K562 (cell line): ENCODE results near the gene BRPF1. TPM values are rescaled to one million over a fixed set of nuclear protein-coding genes. Genes with fewer than 3 reads are reported as not detected.
A peak's percentile ranks its signal among the peaks of the same experiment; 100 is the strongest.

ENCODE experiments used
- CBFB ChIP-seq: sonication (generic); formaldehyde crosslinking; IDR thresholded peaks from 2 replicates; pipeline ENCODE4 v1.4.0; 2020; ENCODE audit warnings: mild to moderate bottlenecking, missing genetic modification reagents
- CBX3 ChIP-seq, 2 experiments: IDR thresholded peaks; 1 replicate in 1 of 2; 2 replicates in 1 of 2; pipeline ENCODE4 v1.6.1; 2012; ENCODE audit warnings: inconsistent platforms in 2 of 2, low read length in 2 of 2, borderline replicate concordance in 1 of 2, control low read depth in 1 of 2
- CBX8 ChIP-seq: fragments of 200-600 bp; sonication (generic); IDR thresholded peaks from 2 replicates; pipeline ENCODE4 v1.6.1; 2012; ENCODE audit warnings: borderline replicate concordance, mixed run types, low read depth, mild to moderate bottlenecking, moderate library complexity, mixed read lengths, low read length, control low read depth, inconsistent platforms; ENCODE audit not compliant: poor library complexity, severe bottlenecking; ENCODE audit errors: extremely low read depth
- CC2D1A ChIP-seq: fragments of 450-650 bp; IDR thresholded peaks from 2 replicates; pipeline ENCODE4 v1.6.1; 2017; ENCODE audit warnings: mild to moderate bottlenecking
- CHD1 ChIP-seq: fragments of 200-600 bp; sonication (generic); IDR thresholded peaks from one replicate; pipeline ENCODE4 v1.6.1; 2012; ENCODE audit warnings: mild to moderate bottlenecking, moderate library complexity, low read length, inconsistent platforms
- HDAC6 ChIP-seq: IDR thresholded peaks from 2 replicates; pipeline ENCODE4 v1.6.1; 2012; ENCODE audit warnings: low read depth, mild to moderate bottlenecking, control low read depth, inconsistent platforms, low read length, moderate library complexity
- JUND ChIP-seq, 2 experiments: IDR thresholded peaks; 2 replicates in 1 of 2; 3 replicates in 1 of 2; pipeline ENCODE4 v1.6.1; 2011; ENCODE audit warnings: borderline replicate concordance in 2 of 2, low read depth in 2 of 2, low read length in 2 of 2, improper control_type of control experiment in 1 of 2, missing biosample characterization in 1 of 2, missing genetic modification characterization in 1 of 2, missing genetic modification reagents in 1 of 2
- KDM4B ChIP-seq, 2 experiments: fragments of 450-650 bp in 1 of 2; sonication (generic) in 1 of 2; IDR thresholded peaks; 2 replicates each; pipeline ENCODE4 v1.6.1; 2016 to 2017; ENCODE audit warnings: borderline replicate concordance in 2 of 2, antibody characterized with exemption in 1 of 2, low read depth in 1 of 2, mild to moderate bottlenecking in 1 of 2
- MTA3 ChIP-seq: fragments of 450-650 bp; formaldehyde crosslinking; IDR thresholded peaks from 2 replicates; pipeline ENCODE4 v1.6.1; 2017; ENCODE audit warnings: mild to moderate bottlenecking, borderline replicate concordance
- NELFE ChIP-seq: IDR thresholded peaks from 2 replicates; pipeline ENCODE4 v1.6.1; 2011; ENCODE audit warnings: mild to moderate bottlenecking; ENCODE audit not compliant: insufficient read depth, insufficient read length
- NR2C2 ChIP-seq, 2 experiments: fragments of 200-800 bp in 1 of 2; sonication (Bioruptor generic) in 1 of 2; sonication (generic) in 1 of 2; formaldehyde crosslinking in 1 of 2; IDR thresholded peaks; 2 replicates each; pipeline versions ENCODE4 v1.6.1 to v1.8.0; 2016 to 2022; ENCODE audit warnings: mild to moderate bottlenecking in 1 of 2, missing compliant biosample characterization in 1 of 2, missing genetic modification characterization in 1 of 2, missing genetic modification reagents in 1 of 2
- PML ChIP-seq: IDR thresholded peaks from 2 replicates; pipeline ENCODE4 v1.6.1; 2012; ENCODE audit warnings: low read length, inconsistent platforms
- TAF7 ChIP-seq: fragments of 450-650 bp; IDR thresholded peaks from 2 replicates; pipeline ENCODE4 v1.6.1; 2016; ENCODE audit warnings: missing genetic modification characterization, missing compliant biosample characterization
- TEAD1 ChIP-seq, 2 experiments: fragments of 450-650 bp in 1 of 2; sonication (generic) in 1 of 2; formaldehyde crosslinking; IDR thresholded peaks; 2 replicates each; pipeline versions ENCODE4 v1.4.0 to v1.8.0; 2020 to 2022; ENCODE audit warnings: mild to moderate bottlenecking in 2 of 2, missing genetic modification reagents in 1 of 2
- TEAD4 ChIP-seq, 2 experiments: sonication (generic) in 1 of 2; formaldehyde crosslinking in 1 of 2; IDR thresholded peaks; 2 replicates each; pipeline versions ENCODE4 v1.6.1 to v1.8.0; 2012 to 2022; ENCODE audit warnings: borderline replicate concordance in 1 of 2, inconsistent platforms in 1 of 2, low read length in 1 of 2, mild to moderate bottlenecking in 1 of 2, missing genetic modification reagents in 1 of 2
- ZBTB1 ChIP-seq: sonication (generic); formaldehyde crosslinking; IDR thresholded peaks from 2 replicates; pipeline ENCODE4 v1.8.1; 2023; ENCODE audit warnings: missing genetic modification reagents, low read depth, mild to moderate bottlenecking, borderline replicate concordance
- ZBTB8A ChIP-seq: fragments of 450-650 bp; IDR thresholded peaks from 2 replicates; pipeline ENCODE4 v1.6.1; 2018; ENCODE audit warnings: mild to moderate bottlenecking, moderate library complexity; ENCODE audit not compliant: partially characterized antibody
- ZFPM2 ChIP-seq: fragments of 250-450 bp; sonication (Bioruptor Pico); IDR thresholded peaks from 2 replicates; pipeline ENCODE4 v1.5.1; 2022; ENCODE audit warnings: mild to moderate bottlenecking
- ZNF583 ChIP-seq: fragments of 250-450 bp; sonication (Bioruptor Pico); IDR thresholded peaks from 2 replicates; pipeline ENCODE4 v1.4.0; 2020
- ZNF609 ChIP-seq: sonication (generic); formaldehyde crosslinking; IDR thresholded peaks from 2 replicates; pipeline ENCODE4 v1.8.1; 2023; ENCODE audit warnings: missing genetic modification reagents, mild to moderate bottlenecking, borderline replicate concordance
- polyA plus RNA-seq, 8 experiments: library from polyadenylated mRNA; depleted of rRNA in 4 of 8; stranded (reverse) in 5 of 8; unstranded in 3 of 8; fragments of >200 nt; fragmentation: Nextera tagmentation in 2 of 8; fragmentation: Illumina TruSeq in 1 of 8; extraction: Ambion mirVana in 2 of 8; extraction: Trizol in 1 of 8; gene quantifications; 2 replicates each; pipeline versions ENCODE4 v1.2.1 to v1.2.3, GENCODE V29; 2011 to 2014; ENCODE audit warnings: inconsistent platforms in 1 of 8, missing spikeins in 1 of 8
- total RNA-seq, 7 experiments: library from RNA; depleted of rRNA in 6 of 7; stranded (reverse); fragments of >200 nt in 6 of 7; fragmentation: Illumina TruSeq in 2 of 7; extraction: Trizol in 2 of 7; gene quantifications; 2 replicates each; pipeline versions ENCODE4 v1.2.1 to v1.2.3, GENCODE V29; 2011 to 2021; ENCODE audit warnings: low replicate concordance in 1 of 7

Gene BRPF1
- total and polyA plus RNA-seq, 9 of the 15 experiments (the other 6 are each of a cell fraction or from before 2014, with no cell fraction given), result 1.1 to 40.2 (median 23.5) TPM

- peak; percentile 95 for TF ChIP-seq ZBTB1 (CRISPR knock-in tag)
- TF ChIP-seq KDM4B (IDR thresholded peaks at IDR 0.05; ENCODE audit: borderline replicate concordance in 2 of 2, low read depth in 1 of 2), result peak in 1 of 2 experiments; percentile 20; a peak in 1 of 4 replicates
- no peak for TF ChIP-seq CBX8
- TF ChIP-seq CBX3 (IDR thresholded peaks at IDR 0.05; ENCODE audit: borderline replicate concordance in 1 of 2, low read length in 2 of 2), result no peak; a peak in 1 of 3 replicates
- no peak for TF ChIP-seq NR2C2 (CRISPR knock-in tag; IDR thresholded peaks at IDR 0.05)
- TF ChIP-seq NR2C2 (tag; IDR thresholded peaks at IDR 0.05), result peak; percentile 80
- TF ChIP-seq ZBTB8A, result no peak
- TF ChIP-seq NELFE, result no peak
- TF ChIP-seq HDAC6, result no peak
- peak; percentile 85 for TF ChIP-seq ZNF583 (CRISPR knock-in tag)
- TF ChIP-seq TAF7 (tag), result peak; percentile 43; the same call in 1 of the 2 replicates
- TF ChIP-seq CHD1, result no peak
- TF ChIP-seq PML, result peak; percentile 65; the same call in 1 of the 2 replicates
- no peak for TF ChIP-seq CC2D1A
- no peak for TF ChIP-seq ZFPM2
- peak; percentile 77 for TF ChIP-seq CBFB
- TF ChIP-seq TEAD1 (CRISPR knock-in tag; IDR thresholded peaks at IDR 0.05), result peak; percentile 46 to 75; a peak in 1 of 4 replicates
- TF ChIP-seq ZNF609 (CRISPR knock-in tag), result no peak
- 0 out of 2 replicates have a peak, but pooled peaks have one; percentile 25 for TF ChIP-seq MTA3
- no peak for TF ChIP-seq TEAD4 (IDR thresholded peaks at IDR 0.05; ENCODE audit: low read length)
- no peak for TF ChIP-seq TEAD4 (CRISPR knock-in tag; IDR thresholded peaks at IDR 0.05; ENCODE audit: borderline replicate concordance)
- 0 out of 2 replicates have a peak, but pooled peaks have one; percentile 31 for TF ChIP-seq JUND (IDR thresholded peaks at IDR 0.05; ENCODE audit: borderline replicate concordance, low read depth, low read length)
- TF ChIP-seq JUND (tag; IDR thresholded peaks at IDR 0.05; ENCODE audit: borderline replicate concordance, low read depth, low read length), result 0 out of 3 replicates have a peak, but pooled peaks have one; percentile 38
Measured at GRCh38 chr3:9731206-9732079, at the start of gene BRPF1 (continued).
